ENCODE results near the gene IGF2BP2.

DNA sequence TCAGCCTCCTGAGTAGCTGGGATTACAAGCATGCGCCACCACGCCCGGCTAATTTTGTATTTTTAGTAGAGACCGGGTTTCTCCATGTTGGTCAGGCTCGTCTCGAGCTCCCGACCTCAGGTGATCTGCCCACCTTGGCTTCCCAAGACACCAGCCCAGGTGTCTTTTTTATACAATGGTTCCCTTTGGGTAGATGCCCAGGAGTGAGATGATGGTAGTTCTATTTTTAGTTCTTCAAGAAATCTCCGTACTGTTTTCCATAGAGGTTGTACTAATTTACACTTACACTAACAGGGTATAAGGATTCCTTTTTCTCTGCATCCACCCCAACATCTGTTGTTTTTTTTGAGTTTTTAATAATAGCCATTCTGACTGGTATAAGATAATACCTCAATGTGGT, 94.3 kb downstream of the IGF2BP2 start:
- TF ChIP-seq, protein P1, sequence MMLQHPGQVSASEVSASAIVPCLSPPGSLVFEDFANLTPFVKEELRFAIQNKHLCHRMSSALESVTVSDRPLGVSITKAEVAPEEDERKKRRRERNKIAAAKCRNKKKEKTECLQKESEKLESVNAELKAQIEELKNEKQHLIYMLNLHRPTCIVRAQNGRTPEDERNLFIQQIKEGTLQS (IDR thresholded peaks at IDR 0.05): no peak
- TF ChIP-seq, protein P2, sequence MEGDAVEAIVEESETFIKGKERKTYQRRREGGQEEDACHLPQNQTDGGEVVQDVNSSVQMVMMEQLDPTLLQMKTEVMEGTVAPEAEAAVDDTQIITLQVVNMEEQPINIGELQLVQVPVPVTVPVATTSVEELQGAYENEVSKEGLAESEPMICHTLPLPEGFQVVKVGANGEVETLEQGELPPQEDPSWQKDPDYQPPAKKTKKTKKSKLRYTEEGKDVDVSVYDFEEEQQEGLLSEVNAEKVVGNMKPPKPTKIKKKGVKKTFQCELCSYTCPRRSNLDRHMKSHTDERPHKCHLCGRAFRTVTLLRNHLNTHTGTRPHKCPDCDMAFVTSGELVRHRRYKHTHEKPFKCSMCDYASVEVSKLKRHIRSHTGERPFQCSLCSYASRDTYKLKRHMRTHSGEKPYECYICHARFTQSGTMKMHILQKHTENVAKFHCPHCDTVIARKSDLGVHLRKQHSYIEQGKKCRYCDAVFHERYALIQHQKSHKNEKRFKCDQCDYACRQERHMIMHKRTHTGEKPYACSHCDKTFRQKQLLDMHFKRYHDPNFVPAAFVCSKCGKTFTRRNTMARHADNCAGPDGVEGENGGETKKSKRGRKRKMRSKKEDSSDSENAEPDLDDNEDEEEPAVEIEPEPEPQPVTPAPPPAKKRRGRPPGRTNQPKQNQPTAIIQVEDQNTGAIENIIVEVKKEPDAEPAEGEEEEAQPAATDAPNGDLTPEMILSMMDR (IDR thresholded peaks at IDR 0.05 in 2 of 3, conservative IDR thresholded peaks at IDR 0.05 in 1 of 3; ENCODE audit: borderline replicate concordance in 1 of 3, insufficient read depth in 1 of 3, low read depth in 2 of 3, low read length in 2 of 3): no peak
- TF ChIP-seq, protein P3, sequence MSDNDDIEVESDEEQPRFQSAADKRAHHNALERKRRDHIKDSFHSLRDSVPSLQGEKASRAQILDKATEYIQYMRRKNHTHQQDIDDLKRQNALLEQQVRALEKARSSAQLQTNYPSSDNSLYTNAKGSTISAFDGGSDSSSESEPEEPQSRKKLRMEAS (IDR thresholded peaks at IDR 0.05): no peak
- no peak for TF ChIP-seq SP1 (IDR thresholded peaks at IDR 0.05; ENCODE audit: low read depth)
- no peak for TF ChIP-seq SIN3A (IDR thresholded peaks at IDR 0.05; ENCODE audit: low read depth)
- no peak for TF ChIP-seq RAD21 (IDR thresholded peaks at IDR 0.05; ENCODE audit: low read depth)
- no peak for TF ChIP-seq EZH2 (IDR thresholded peaks at IDR 0.05)
- no peak for TF ChIP-seq YY1 (IDR thresholded peaks at IDR 0.05; ENCODE audit: extremely low read depth, insufficient replicate concordance, low read depth, low read length)
- no peak for TF ChIP-seq POLR2A (IDR thresholded peaks at IDR 0.05; ENCODE audit: borderline replicate concordance, extremely low read depth, insufficient read depth, insufficient read length)
- TF ChIP-seq TCF7L2 (IDR thresholded peaks at IDR 0.05; ENCODE audit: borderline replicate concordance, extremely low read depth, insufficient read depth, insufficient read length): no peak
- no peak for TF ChIP-seq JUND (IDR thresholded peaks at IDR 0.05)
- TF ChIP-seq, protein P4, sequence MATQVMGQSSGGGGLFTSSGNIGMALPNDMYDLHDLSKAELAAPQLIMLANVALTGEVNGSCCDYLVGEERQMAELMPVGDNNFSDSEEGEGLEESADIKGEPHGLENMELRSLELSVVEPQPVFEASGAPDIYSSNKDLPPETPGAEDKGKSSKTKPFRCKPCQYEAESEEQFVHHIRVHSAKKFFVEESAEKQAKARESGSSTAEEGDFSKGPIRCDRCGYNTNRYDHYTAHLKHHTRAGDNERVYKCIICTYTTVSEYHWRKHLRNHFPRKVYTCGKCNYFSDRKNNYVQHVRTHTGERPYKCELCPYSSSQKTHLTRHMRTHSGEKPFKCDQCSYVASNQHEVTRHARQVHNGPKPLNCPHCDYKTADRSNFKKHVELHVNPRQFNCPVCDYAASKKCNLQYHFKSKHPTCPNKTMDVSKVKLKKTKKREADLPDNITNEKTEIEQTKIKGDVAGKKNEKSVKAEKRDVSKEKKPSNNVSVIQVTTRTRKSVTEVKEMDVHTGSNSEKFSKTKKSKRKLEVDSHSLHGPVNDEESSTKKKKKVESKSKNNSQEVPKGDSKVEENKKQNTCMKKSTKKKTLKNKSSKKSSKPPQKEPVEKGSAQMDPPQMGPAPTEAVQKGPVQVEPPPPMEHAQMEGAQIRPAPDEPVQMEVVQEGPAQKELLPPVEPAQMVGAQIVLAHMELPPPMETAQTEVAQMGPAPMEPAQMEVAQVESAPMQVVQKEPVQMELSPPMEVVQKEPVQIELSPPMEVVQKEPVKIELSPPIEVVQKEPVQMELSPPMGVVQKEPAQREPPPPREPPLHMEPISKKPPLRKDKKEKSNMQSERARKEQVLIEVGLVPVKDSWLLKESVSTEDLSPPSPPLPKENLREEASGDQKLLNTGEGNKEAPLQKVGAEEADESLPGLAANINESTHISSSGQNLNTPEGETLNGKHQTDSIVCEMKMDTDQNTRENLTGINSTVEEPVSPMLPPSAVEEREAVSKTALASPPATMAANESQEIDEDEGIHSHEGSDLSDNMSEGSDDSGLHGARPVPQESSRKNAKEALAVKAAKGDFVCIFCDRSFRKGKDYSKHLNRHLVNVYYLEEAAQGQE (IDR thresholded peaks at IDR 0.05; ENCODE audit: low read depth): no peak

All from HCT116 (cell line).